ENCODE measurements around the gene CDH10. TPM values are rescaled to one million over a fixed set of nuclear protein-coding genes. Genes with fewer than 3 reads are reported as not detected.

Gene CDH10
- total RNA-seq (2011; cell fraction: chromatin; rRNA removed; ENCODE audit: low replicate concordance) = not detected in 2 replicates
- not detected in 2 replicates for total RNA-seq (2011; cell fraction: nucleolus; rRNA removed)
- not detected in 2 replicates for total RNA-seq (2011; cell fraction: nucleoplasm; rRNA removed)
- not detected in 2 replicates for total RNA-seq (2014; rRNA removed)
- not detected in 2 replicates for total RNA-seq (2014; rRNA removed; fragmentation: Illumina TruSeq; extraction: Trizol)
- total RNA-seq (2015; rRNA removed; fragmentation: Illumina TruSeq; extraction: Trizol) = not detected in 2 replicates
- not detected in 2 replicates for total RNA-seq (2021)
- not detected in 2 replicates for polyA plus RNA-seq (2011; rRNA removed)
- not detected in 2 replicates for polyA plus RNA-seq (2011; cell fraction: cytosol; rRNA removed)
- not detected in 2 replicates for polyA plus RNA-seq (2011; cell fraction: nucleus; rRNA removed)
- polyA plus RNA-seq (2012) = not detected in 2 replicates
- polyA plus RNA-seq (2014; fragmentation: Illumina TruSeq; extraction: Trizol) = not detected in 2 replicates
- polyA plus RNA-seq (2014; fragmentation: Nextera tagmentation; extraction: Ambion mirVana) = not detected
- polyA plus RNA-seq (2014; rRNA removed) = not detected in 2 replicates
- not detected in 2 replicates for polyA minus RNA-seq (2011; rRNA and poly(A)+ RNA removed)
- not detected in 2 replicates for polyA minus RNA-seq (2011; cell fraction: cytosol; rRNA and poly(A)+ RNA removed)
- polyA minus RNA-seq (2011; cell fraction: nucleus; rRNA and poly(A)+ RNA removed) = 0.33 TPM in 1 of 2 replicates, not detected in the other
- Bru-seq, nascent RNA = percentile 5 among the genes with signal in this experiment
- BruChase-seq, experiment 1, labeled RNA remaining after a 2-hour chase = percentile 6 among the genes with signal in this experiment
- BruChase-seq, experiment 2, labeled RNA remaining after a 6-hour chase = percentile 10 among the genes with signal in this experiment
- long read RNA-seq, experiment 1 = 0 reads
- long read RNA-seq, experiment 2 = 0 reads
- long read RNA-seq, experiment 3 = 0 reads

- FAIRE-seq = no peak
- Histone ChIP-seq H3K79me2 (ENCODE audit: control insufficient read depth, insufficient read depth, low read length) (no peaks in the 10 kb centered on the region), H3K9me1 (ENCODE audit: control insufficient read depth, insufficient read depth, low read length) (no peaks in the 10 kb centered on the region), H3K27ac (ENCODE audit: extremely low read depth, low read depth, low read length) (no peak within 1 kb of the TSS), H4K20me1 (replicated peaks; ENCODE audit: control insufficient read depth, insufficient read depth, low read length) (no peaks in the 10 kb centered on the region), H3K27me3 (ENCODE audit: control insufficient read depth in 2 of 2, insufficient read depth in 2 of 2, low read length in 2 of 2) (no peaks in the 10 kb centered on the region), H3K9me3 (replicated peaks; ENCODE audit: control insufficient read depth, insufficient read depth, low read depth, low read length) (no peaks in the 10 kb centered on the region; the same call in 1 of the 2 replicates), H3K36me3 (ENCODE audit: control insufficient read depth, insufficient read depth, low read length) (no peaks in the 10 kb centered on the region), H3K4me1 (replicated peaks in 1 of 2; ENCODE audit: control insufficient read depth in 2 of 2, insufficient read depth in 2 of 2, low read length in 2 of 2) (no peaks in the 10 kb centered on the region), H3K4me3 (no peak within 1 kb of the TSS), H2AFZ (ENCODE audit: low read depth, low read length) (no peak within 1 kb of the TSS), H3K4me2 (ENCODE audit: insufficient read depth, low read length) (no peak within 1 kb of the TSS), H3K9ac (ENCODE audit: insufficient read depth in 1 of 2, low read depth in 2 of 2, low read length in 2 of 2) (no peak within 1 kb of the TSS)
- DNase-seq (ENCODE audit: extremely low read depth in 1 of 4, low spot score in 3 of 4) = no peak
- POLR2A ChIA-PET = no interaction called here
- ATAC-seq = no peak
- CTCF ChIA-PET (ENCODE audit: low intra/inter-chr PET ratio) = no interaction called here
- under 1% methylated on average over 11 of the region's 14 CpGs for WGBS (ENCODE audit: insufficient coverage, low coverage, missing lambda C conversion rate)
- no TSS peak for BruUV-seq (replicated peaks)
- intact Hi-C loops (cut with micrococcal nuclease) (no loop called here), in situ Hi-C loops (cut with MboI) (no loop called here)
- no peak for TF ChIP-seq BRF1 (IDR thresholded peaks at IDR 0.05; ENCODE audit: borderline replicate concordance, extremely low read depth, insufficient read length)
- no peak for TF ChIP-seq ZBTB40 (IDR thresholded peaks at IDR 0.05)
- no peak for TF ChIP-seq ZBTB40 (CRISPR knock-in tag; IDR thresholded peaks at IDR 0.05)
- TF ChIP-seq BCLAF1 (IDR thresholded peaks at IDR 0.05; ENCODE audit: borderline replicate concordance in 1 of 2, control insufficient read depth in 1 of 2, low read depth in 2 of 2, low read length in 1 of 2) = no peak
- TF ChIP-seq ZZZ3 (IDR thresholded peaks at IDR 0.05) = no peak
- no peak for TF ChIP-seq SMARCE1 (IDR thresholded peaks at IDR 0.05)
- no peak for TF ChIP-seq RFX7 (CRISPR knock-in tag; IDR thresholded peaks at IDR 0.05)
Observed at GRCh38 chr5:24644761-24645160, at the start of gene CDH10. CDH10 (minus strand) TSS chr5:24644978; CDS start chr5:24593490, 51,488 bp downstream.

Measured in K562 (cell line).